ENCODE data around the gene IL18R1. TPM values are rescaled to one million over a fixed set of nuclear protein-coding genes. Genes with fewer than 3 reads are reported as not detected.

Gene IL18R1
- total RNA-seq, 2 donors from 2014 or later, result 1.9 to 5.0 TPM

- Histone ChIP-seq H3K4me3 (no peak overlapping the region), H3K9me3 (no peaks in the 10 kb centered on the region), H3K27ac (no peak overlapping the region), H3K4me1 (no peaks in the 10 kb centered on the region), H3K27me3 (no peaks in the 10 kb centered on the region), H3K36me3 (no peaks in the 10 kb centered on the region)
- TF ChIP-seq CTCF (IDR thresholded peaks at IDR 0.05), result no peak
- no peak for DNase-seq (ENCODE audit: low spot score)
These were observed 66.5 kb downstream of the IL18R1 start for GRCh38 chr2:102421890-102422759.

GRCh38 chr2:102422910-102423309, 67.3 kb downstream of the IL18R1 start, which contains the start of gene IL18RAP:
Gene IL18RAP (plus strand): TSS chr2:102423160. CDS start chr2:102423278, 118 bp downstream.
- Histone ChIP-seq H3K36me3 (no peaks in the 10 kb centered on the region), H3K4me1 (no peaks in the 10 kb centered on the region), H3K9me3 (no peaks in the 10 kb centered on the region), H3K27ac (no peak within 1 kb of the TSS), H3K4me3 (no peak within 1 kb of the TSS), H3K27me3 (no peaks in the 10 kb centered on the region)
- no peak for DNase-seq (ENCODE audit: low spot score)
- no peak for TF ChIP-seq CTCF (IDR thresholded peaks at IDR 0.05)

DNA sequence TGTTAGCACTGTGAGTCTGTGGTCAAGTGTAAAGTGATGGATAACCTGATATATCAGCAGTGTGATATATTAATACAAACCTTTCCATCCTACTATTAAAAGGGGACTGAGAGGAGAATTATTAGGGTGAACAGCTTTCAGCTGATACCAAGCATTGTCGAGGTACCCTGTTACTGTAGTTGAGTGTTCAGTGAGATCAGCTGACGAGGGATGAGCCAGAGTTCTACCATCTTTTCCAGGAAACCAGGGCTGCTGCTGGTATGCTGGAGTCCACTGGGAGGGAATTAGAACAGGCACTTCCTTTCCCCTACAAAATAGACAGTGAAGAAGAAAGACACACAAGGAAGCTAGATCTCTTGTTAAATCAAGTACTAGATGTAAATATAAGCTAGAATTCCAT, 67.8 kb downstream of the IL18R1 start:
- Histone ChIP-seq H3K9me3 (no peaks in the 10 kb centered on the region), H3K36me3 (no peaks in the 10 kb centered on the region), H3K4me1 (no peaks in the 10 kb centered on the region), H3K27me3 (no peaks in the 10 kb centered on the region), H3K4me3 (no peak overlapping the region), H3K27ac (no peak overlapping the region)
- DNase-seq (ENCODE audit: low spot score), result no peak
- TF ChIP-seq CTCF (IDR thresholded peaks at IDR 0.05), result no peak

DNA sequence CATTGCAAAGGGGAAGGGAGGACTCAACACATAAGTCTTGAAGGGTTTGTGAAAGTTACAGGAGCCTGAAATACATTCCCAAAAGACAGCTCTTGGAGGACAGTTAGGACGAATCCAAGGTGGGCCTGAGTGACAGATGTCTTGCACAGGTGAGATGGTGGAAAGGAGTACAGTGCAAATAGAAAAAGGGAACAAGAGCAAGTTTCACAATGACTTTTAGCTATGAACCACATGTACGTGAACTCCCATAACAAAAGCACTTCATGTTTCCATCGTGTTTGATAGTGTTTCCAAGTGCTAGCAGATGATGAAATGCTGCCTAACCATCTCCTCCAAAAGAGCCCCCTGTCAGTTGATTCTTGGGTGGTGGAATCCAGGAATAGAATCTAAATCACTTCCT, 69.2 kb downstream of the IL18R1 start:
- no peak for TF ChIP-seq CTCF (IDR thresholded peaks at IDR 0.05)
- Histone ChIP-seq H3K36me3 (no peaks in the 10 kb centered on the region), H3K27me3 (no peaks in the 10 kb centered on the region), H3K4me3 (no peak overlapping the region), H3K27ac (no peak overlapping the region), H3K9me3 (no peaks in the 10 kb centered on the region), H3K4me1 (no peaks in the 10 kb centered on the region)
- no peak for DNase-seq (ENCODE audit: low spot score)

- Histone ChIP-seq H3K27me3 (no peaks in the 10 kb centered on the region), H3K4me1 (no peaks in the 10 kb centered on the region), H3K36me3 (no peaks in the 10 kb centered on the region), H3K9me3 (no peaks in the 10 kb centered on the region), H3K4me3 (no peak overlapping the region), H3K27ac (no peak overlapping the region)
- no peak for TF ChIP-seq CTCF (IDR thresholded peaks at IDR 0.05)
- DNase-seq (ENCODE audit: low spot score), result no peak
These were observed 70.0 kb downstream of the IL18R1 start for GRCh38 chr2:102425441-102426132.
